ENCODE measurements around the gene OR8A1. TPM values are rescaled to one million over a fixed set of nuclear protein-coding genes. Genes with fewer than 3 reads are reported as not detected.
"Not testable (repeated sequence)": the region's sequence is repeated elsewhere in the genome, so short reads cannot be mapped to it uniquely, and the experiment has no call there.

The OR8A1 gene
- total RNA-seq, 4 donors from 2014 or later, result not detected

GRCh38 chr11:124592627-124593026 lies 22.8 kb downstream of the OR8A1 start:
- Histone ChIP-seq H3K4me3 (no peak overlapping the region), H3K9me3 (no peaks in the 10 kb centered on the region), H3K36me3 (no peaks in the 10 kb centered on the region), H3K27me3 (no peaks in the 10 kb centered on the region), H3K27ac (no peak overlapping the region), H3K4me1 (no peaks in the 10 kb centered on the region)
- TF ChIP-seq POLR2A (IDR thresholded peaks at IDR 0.05) (no peak), CTCF (IDR thresholded peaks at IDR 0.05) (no peak)
- DNase-seq, result no peak

- no peaks in the 10 kb centered on the region for H3K27me3 ChIP-seq
- no peak for DNase-seq
- H3K4me1 ChIP-seq, result no peaks in the 10 kb centered on the region
These were observed 25.5 kb downstream of the OR8A1 start for GRCh38 chr11:124595302-124595701.

GRCh38 chr11:124597626-124598025 lies 27.8 kb downstream of the OR8A1 start:
- Histone ChIP-seq H3K4me1 (no peaks in the 10 kb centered on the region), H3K4me3 (no peak overlapping the region), H3K27ac (no peak overlapping the region), H3K27me3 (no peaks in the 10 kb centered on the region), H3K9me3 (no peaks in the 10 kb centered on the region), H3K36me3 (no peaks in the 10 kb centered on the region)
- TF ChIP-seq CTCF (IDR thresholded peaks at IDR 0.05), result no peak
- no peak for TF ChIP-seq POLR2A (IDR thresholded peaks at IDR 0.05)
- no peak for DNase-seq

More at GRCh38 chr11:124595302-124595701, 25.5 kb downstream of the OR8A1 start:
- Histone ChIP-seq H3K4me3 (no peak overlapping the region), H3K9me3 (no peaks in the 10 kb centered on the region), H3K27ac (no peak overlapping the region), H3K36me3 (no peaks in the 10 kb centered on the region)
- TF ChIP-seq POLR2A (IDR thresholded peaks at IDR 0.05) (no peak), CTCF (IDR thresholded peaks at IDR 0.05) (no peak)

GRCh38 chr11:124600621-124601320 lies 31.0 kb downstream of the OR8A1 start:
- H3K9me3 ChIP-seq, result no peaks in the 10 kb centered on the region
- DNase-seq, result no peak
- no peaks in the 10 kb centered on the region for H3K36me3 ChIP-seq
- H3K4me1 ChIP-seq, result no peaks in the 10 kb centered on the region
- TF ChIP-seq POLR2A (IDR thresholded peaks at IDR 0.05) (no peak), CTCF (IDR thresholded peaks at IDR 0.05) (no peak)
- H3K27me3 ChIP-seq, result no peaks in the 10 kb centered on the region
- H3K4me3 ChIP-seq, result no peak overlapping the region
- no peak overlapping the region for H3K27ac ChIP-seq

- Histone ChIP-seq H3K4me1 (no peaks in the 10 kb centered on the region), H3K27ac (no peak overlapping the region), H3K27me3 (no peaks in the 10 kb centered on the region), H3K36me3 (no peaks in the 10 kb centered on the region), H3K9me3 (no peaks in the 10 kb centered on the region), H3K4me3 (no peak overlapping the region)
- TF ChIP-seq POLR2A (IDR thresholded peaks at IDR 0.05) (no peak), CTCF (IDR thresholded peaks at IDR 0.05) (no peak)
- DNase-seq, result no peak
These were observed 32.4 kb downstream of the OR8A1 start for GRCh38 chr11:124602193-124602592.

GRCh38 chr11:124602723-124603122 lies 32.9 kb downstream of the OR8A1 start:
- H3K36me3 ChIP-seq, H3K27me3 ChIP-seq, H3K27ac ChIP-seq: not testable (repeated sequence)

More at GRCh38 chr11:124602723-124603122, 32.9 kb downstream of the OR8A1 start:
- not testable (repeated sequence) for H3K4me3 ChIP-seq, H3K4me1 ChIP-seq, DNase-seq, H3K9me3 ChIP-seq
